ENCODE results near the gene A4GNT.
"Not testable (repeated sequence)": the region's sequence is repeated elsewhere in the genome, so short reads cannot be mapped to it uniquely, and the experiment has no call there.

A4GNT gene

GRCh38 chr3:138172625-138173024 lies 40.4 kb upstream of the A4GNT start:
- ATAC-seq (ENCODE audit: low read depth) (no peak), DNase-seq (ENCODE audit: low spot score) (no peak)
- Histone ChIP-seq H3K9me3 (ENCODE audit: severe bottlenecking) (no peaks in the 10 kb centered on the region), H3K27ac (ENCODE audit: poor library complexity, severe bottlenecking) (no peak overlapping the region), H3K4me1 (ENCODE audit: insufficient read depth, poor library complexity, severe bottlenecking) (peaks cover 9% of the 10 kb centered on the region), H3K36me3 (ENCODE audit: low read depth) (peaks cover 44% of the 10 kb centered on the region), H3K4me3 (ENCODE audit: severe bottlenecking) (no peak overlapping the region), H3K27me3 (ENCODE audit: insufficient read depth, poor library complexity, severe bottlenecking) (no peaks in the 10 kb centered on the region)
- TF ChIP-seq CTCF (IDR thresholded peaks at IDR 0.05; ENCODE audit: poor library complexity, severe bottlenecking): no peak

- Histone ChIP-seq H3K27me3 (ENCODE audit: insufficient read depth, poor library complexity, severe bottlenecking) (no peaks in the 10 kb centered on the region), H3K4me3 (ENCODE audit: severe bottlenecking) (no peak overlapping the region), H3K9me3 (ENCODE audit: severe bottlenecking) (no peaks in the 10 kb centered on the region), H3K27ac (ENCODE audit: poor library complexity, severe bottlenecking) (no peak overlapping the region), H3K4me1 (ENCODE audit: insufficient read depth, poor library complexity, severe bottlenecking) (no peaks in the 10 kb centered on the region), H3K36me3 (ENCODE audit: low read depth) (peaks cover 81% of the 10 kb centered on the region)
- TF ChIP-seq CTCF (IDR thresholded peaks at IDR 0.05; ENCODE audit: poor library complexity, severe bottlenecking): no peak
- no peak for ATAC-seq (ENCODE audit: low read depth)
- no peak for DNase-seq (ENCODE audit: low spot score)
These were observed 32.9 kb upstream of the A4GNT start for GRCh38 chr3:138165061-138165460.

- no peak for TF ChIP-seq CTCF (IDR thresholded peaks at IDR 0.05; ENCODE audit: poor library complexity, severe bottlenecking)
- H3K9me3 ChIP-seq (ENCODE audit: severe bottlenecking): peaks cover 5% of the 10 kb centered on the region
- no peaks in the 10 kb centered on the region for H3K4me1 ChIP-seq (ENCODE audit: insufficient read depth, poor library complexity, severe bottlenecking)
- H3K4me3 ChIP-seq (ENCODE audit: severe bottlenecking): no peak overlapping the region
- peaks cover 18% of the 10 kb centered on the region for H3K36me3 ChIP-seq (ENCODE audit: low read depth)
- H3K27me3 ChIP-seq (ENCODE audit: insufficient read depth, poor library complexity, severe bottlenecking): no peaks in the 10 kb centered on the region
- DNase-seq (ENCODE audit: low spot score) (no peak), ATAC-seq (ENCODE audit: low read depth) (no peak)
- H3K27ac ChIP-seq (ENCODE audit: poor library complexity, severe bottlenecking): no peak overlapping the region
These were observed 25.6 kb upstream of the A4GNT start for GRCh38 chr3:138157743-138158142.

- Histone ChIP-seq H3K9me3 (ENCODE audit: severe bottlenecking) (peaks cover 5% of the 10 kb centered on the region), H3K4me1 (ENCODE audit: insufficient read depth, poor library complexity, severe bottlenecking) (no peaks in the 10 kb centered on the region), H3K36me3 (ENCODE audit: low read depth) (no peaks in the 10 kb centered on the region), H3K4me3 (ENCODE audit: severe bottlenecking) (no peak overlapping the region), H3K27me3 (ENCODE audit: insufficient read depth, poor library complexity, severe bottlenecking) (no peaks in the 10 kb centered on the region), H3K27ac (ENCODE audit: poor library complexity, severe bottlenecking) (no peak overlapping the region)
- ATAC-seq (ENCODE audit: low read depth): no peak
- no peak for DNase-seq (ENCODE audit: low spot score)
- no peak for TF ChIP-seq CTCF (IDR thresholded peaks at IDR 0.05; ENCODE audit: poor library complexity, severe bottlenecking)
These were observed 22.3 kb upstream of the A4GNT start for GRCh38 chr3:138154534-138154933.

- TF ChIP-seq CTCF (IDR thresholded peaks at IDR 0.05; ENCODE audit: poor library complexity, severe bottlenecking): peak; percentile 15
- ATAC-seq (ENCODE audit: low read depth) (no peak), DNase-seq (ENCODE audit: low spot score) (no peak)
- Histone ChIP-seq H3K4me3 (ENCODE audit: severe bottlenecking) (no peak overlapping the region), H3K27me3 (ENCODE audit: insufficient read depth, poor library complexity, severe bottlenecking) (no peaks in the 10 kb centered on the region), H3K36me3 (ENCODE audit: low read depth) (no peaks in the 10 kb centered on the region), H3K9me3 (ENCODE audit: severe bottlenecking) (no peaks in the 10 kb centered on the region), H3K4me1 (ENCODE audit: insufficient read depth, poor library complexity, severe bottlenecking) (no peaks in the 10 kb centered on the region), H3K27ac (ENCODE audit: poor library complexity, severe bottlenecking) (no peak overlapping the region)
These were observed 16.3 kb upstream of the A4GNT start for GRCh38 chr3:138148503-138148902.

GRCh38 chr3:138142181-138142580 lies 10.0 kb upstream of the A4GNT start:
- not testable (repeated sequence) for H3K27ac ChIP-seq (ENCODE audit: poor library complexity, severe bottlenecking); H3K27me3 ChIP-seq (ENCODE audit: insufficient read depth, poor library complexity, severe bottlenecking); H3K4me1 ChIP-seq (ENCODE audit: insufficient read depth, poor library complexity, severe bottlenecking); H3K4me3 ChIP-seq (ENCODE audit: severe bottlenecking); DNase-seq (ENCODE audit: low spot score); H3K36me3 ChIP-seq (ENCODE audit: low read depth); H3K9me3 ChIP-seq (ENCODE audit: severe bottlenecking); ATAC-seq (ENCODE audit: low read depth)

Measured in RWPE2 (cell line).